Peyer's patch (tissue), 4 donors: Measurements from ENCODE around the gene SHB. TPM values are rescaled to one million over a fixed set of nuclear protein-coding genes. Genes with fewer than 3 reads are reported as not detected.

Experiments
- DNase-seq, 3 donors: peaks; one replicate each; pipeline ENCODE4 v3.0.0-alpha.2; 2017 to 2019
- H3K27ac ChIP-seq, 4 donors: fragments of 200-600 bp; sonication (generic); one replicate each; pipeline ENCODE4 v1.5.1; 2016 to 2019
- H3K27me3 ChIP-seq, 2 donors: fragments of 200-600 bp; sonication (generic); one replicate each; pipeline ENCODE4 v1.5.1; 2019
- H3K36me3 ChIP-seq, 3 donors: fragments of 200-600 bp; sonication (generic); one replicate each; pipeline ENCODE4 v1.5.1; 2016 to 2019
- H3K4me1 ChIP-seq, 4 donors: fragments of 200-600 bp; sonication (generic); one replicate each; pipeline ENCODE4 v1.5.1; 2016 to 2019
- H3K4me3 ChIP-seq, 4 donors: fragments of 200-600 bp; sonication (generic); 1 replicate in 3 of 4; 2 replicates in 1 of 4; pipeline ENCODE4 v1.5.1; 2016 to 2019; ENCODE audit warnings: mild to moderate bottlenecking in 1 of 4
- H3K9me3 ChIP-seq, 4 donors: fragments of 200-600 bp; sonication (generic); one replicate each; pipeline ENCODE4 v1.5.1; 2016 to 2019; ENCODE audit warnings: mild to moderate bottlenecking in 1 of 4
- POLR2A ChIP-seq, 2 donors: fragments of 450-650 bp; IDR thresholded peaks; one replicate each; pipeline ENCODE4 v1.5.1; 2017; ENCODE audit warnings: antibody characterized with exemption in 2 of 2, mild to moderate bottlenecking in 2 of 2, moderate library complexity in 2 of 2
- total RNA-seq, 4 donors: library from RNA; depleted of rRNA; stranded (reverse); fragments of >200 nt; gene quantifications; one replicate each; pipeline ENCODE4 v1.1.0, GENCODE V29; 2016
- TF ChIP-seq, protein P1 (sequence below), 6 experiments: fragments of 450-650 bp in 4 of 6; fragments of 200-600 bp in 2 of 6; sonication (generic) in 1 of 6; IDR thresholded peaks; one replicate each; pipeline ENCODE4 v1.5.1; 2017 to 2019; ENCODE audit warnings: antibody characterized with exemption in 6 of 6, mild to moderate bottlenecking in 3 of 6, moderate library complexity in 1 of 6

SHB gene
- total RNA-seq, 4 donors from 2014 or later, result 14.5 to 31.1 (median 25.6) TPM

DNA sequence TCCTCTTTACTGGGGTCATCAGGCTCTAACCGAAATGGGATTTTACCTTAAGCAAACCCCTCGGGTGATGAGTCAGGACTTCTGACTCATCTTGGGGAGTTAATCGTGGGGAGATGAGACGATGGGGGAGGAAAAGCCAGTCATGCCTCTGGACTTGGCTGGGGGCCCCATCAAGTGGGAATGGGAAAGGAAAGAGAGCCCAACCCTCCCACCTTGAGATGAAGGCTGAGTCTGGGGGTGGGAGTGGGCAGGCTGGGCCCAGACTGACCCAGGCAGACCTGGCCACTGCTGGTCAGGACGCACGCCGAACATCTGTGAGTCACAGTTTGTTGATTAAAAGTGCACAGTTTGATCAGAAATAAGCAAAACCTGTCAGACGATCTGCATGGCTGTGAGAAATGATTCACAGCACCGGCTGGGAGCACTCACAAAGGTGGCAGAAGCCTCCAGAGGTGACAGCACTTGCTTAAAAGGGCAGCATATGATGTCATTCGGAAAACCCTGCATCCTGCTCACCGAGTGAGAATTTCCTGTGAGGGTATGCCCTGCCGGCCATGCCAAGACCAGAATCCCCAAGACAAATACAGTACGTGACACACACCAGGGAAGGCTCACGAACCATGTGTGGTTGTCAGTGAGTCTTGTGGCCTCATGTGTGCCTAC lies 115.1 kb downstream of the SHB start:
- TF ChIP-seq, protein P1, sequence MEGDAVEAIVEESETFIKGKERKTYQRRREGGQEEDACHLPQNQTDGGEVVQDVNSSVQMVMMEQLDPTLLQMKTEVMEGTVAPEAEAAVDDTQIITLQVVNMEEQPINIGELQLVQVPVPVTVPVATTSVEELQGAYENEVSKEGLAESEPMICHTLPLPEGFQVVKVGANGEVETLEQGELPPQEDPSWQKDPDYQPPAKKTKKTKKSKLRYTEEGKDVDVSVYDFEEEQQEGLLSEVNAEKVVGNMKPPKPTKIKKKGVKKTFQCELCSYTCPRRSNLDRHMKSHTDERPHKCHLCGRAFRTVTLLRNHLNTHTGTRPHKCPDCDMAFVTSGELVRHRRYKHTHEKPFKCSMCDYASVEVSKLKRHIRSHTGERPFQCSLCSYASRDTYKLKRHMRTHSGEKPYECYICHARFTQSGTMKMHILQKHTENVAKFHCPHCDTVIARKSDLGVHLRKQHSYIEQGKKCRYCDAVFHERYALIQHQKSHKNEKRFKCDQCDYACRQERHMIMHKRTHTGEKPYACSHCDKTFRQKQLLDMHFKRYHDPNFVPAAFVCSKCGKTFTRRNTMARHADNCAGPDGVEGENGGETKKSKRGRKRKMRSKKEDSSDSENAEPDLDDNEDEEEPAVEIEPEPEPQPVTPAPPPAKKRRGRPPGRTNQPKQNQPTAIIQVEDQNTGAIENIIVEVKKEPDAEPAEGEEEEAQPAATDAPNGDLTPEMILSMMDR (IDR thresholded peaks at IDR 0.05), result no peak
- TF ChIP-seq POLR2A (IDR thresholded peaks at IDR 0.05), result no peak
- Histone ChIP-seq H3K9me3 (no peaks in the 10 kb centered on the region), H3K27ac (no peak overlapping the region), H3K27me3 (no peaks in the 10 kb centered on the region), H3K4me3 (no peak overlapping the region), H3K36me3 (peaks cover 0 to 29% (median 0%) of the 10 kb centered on the region in 3 donors), H3K4me1 (no peaks in the 10 kb centered on the region)
- no peak for DNase-seq

DNA sequence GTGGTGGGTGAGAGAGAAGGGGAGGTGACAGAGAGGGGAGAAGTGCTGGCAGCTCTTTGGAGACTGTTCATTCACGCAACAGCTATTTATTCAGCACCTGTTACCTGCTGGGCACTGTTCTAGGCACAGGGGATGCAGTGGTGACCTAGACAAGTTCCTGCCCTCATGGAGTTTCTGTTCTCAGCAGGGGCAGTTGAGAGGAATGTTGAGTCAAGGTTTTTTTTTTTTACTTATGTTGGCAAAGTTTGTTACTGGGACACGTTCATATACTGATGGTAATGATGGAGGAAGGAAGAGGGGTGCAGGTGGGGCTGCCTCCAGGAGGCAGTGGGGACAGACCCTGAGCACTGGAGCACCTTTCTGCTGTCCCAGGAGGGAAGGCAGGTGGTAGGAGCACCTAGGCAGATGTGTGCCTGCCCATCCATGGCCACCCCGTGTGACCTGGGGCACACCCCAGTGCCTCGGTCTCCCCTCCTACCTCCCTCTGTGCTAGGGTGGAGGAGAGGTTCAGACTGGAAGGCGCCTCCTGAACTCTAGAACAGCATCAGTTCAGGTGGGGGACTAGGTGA lies 115.7 kb downstream of the SHB start:
- Histone ChIP-seq H3K36me3 (peaks cover 0 to 35% (median 0%) of the 10 kb centered on the region in 3 donors), H3K9me3 (no peaks in the 10 kb centered on the region), H3K27ac (no peak overlapping the region), H3K27me3 (no peaks in the 10 kb centered on the region), H3K4me1 (no peaks in the 10 kb centered on the region), H3K4me3 (no peak overlapping the region)
- no peak for DNase-seq
- TF ChIP-seq, protein P1 (IDR thresholded peaks at IDR 0.05), result no peak
- no peak for TF ChIP-seq POLR2A (IDR thresholded peaks at IDR 0.05)

DNA sequence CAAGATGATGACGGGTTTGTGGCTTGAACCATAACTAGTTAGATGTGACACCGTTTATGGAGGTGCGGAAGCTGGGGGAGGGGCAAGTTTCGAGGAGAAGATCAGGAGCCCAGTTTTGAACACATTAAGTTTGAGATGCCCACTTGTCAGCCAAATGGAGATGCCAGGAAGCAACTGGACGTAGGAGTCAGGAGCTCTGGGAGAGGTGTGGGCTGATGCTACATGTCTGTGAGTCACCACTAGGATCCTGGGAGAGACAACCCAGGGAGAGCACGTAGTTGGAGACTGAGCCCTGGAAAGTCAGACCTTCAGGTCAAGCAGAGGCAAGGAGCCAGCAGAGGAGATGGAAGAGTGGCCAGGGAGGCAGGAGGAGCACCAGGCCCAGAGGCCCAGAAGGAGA lies 116.3 kb downstream of the SHB start:
- Histone ChIP-seq H3K4me3 (no peak overlapping the region), H3K27ac (no peak overlapping the region), H3K4me1 (no peaks in the 10 kb centered on the region), H3K9me3 (no peaks in the 10 kb centered on the region), H3K36me3 (peaks cover 0 to 41% (median 0%) of the 10 kb centered on the region in 3 donors), H3K27me3 (no peaks in the 10 kb centered on the region)
- no peak for TF ChIP-seq POLR2A (IDR thresholded peaks at IDR 0.05)
- TF ChIP-seq, protein P1 (IDR thresholded peaks at IDR 0.05), result no peak
- DNase-seq, result no peak

DNA sequence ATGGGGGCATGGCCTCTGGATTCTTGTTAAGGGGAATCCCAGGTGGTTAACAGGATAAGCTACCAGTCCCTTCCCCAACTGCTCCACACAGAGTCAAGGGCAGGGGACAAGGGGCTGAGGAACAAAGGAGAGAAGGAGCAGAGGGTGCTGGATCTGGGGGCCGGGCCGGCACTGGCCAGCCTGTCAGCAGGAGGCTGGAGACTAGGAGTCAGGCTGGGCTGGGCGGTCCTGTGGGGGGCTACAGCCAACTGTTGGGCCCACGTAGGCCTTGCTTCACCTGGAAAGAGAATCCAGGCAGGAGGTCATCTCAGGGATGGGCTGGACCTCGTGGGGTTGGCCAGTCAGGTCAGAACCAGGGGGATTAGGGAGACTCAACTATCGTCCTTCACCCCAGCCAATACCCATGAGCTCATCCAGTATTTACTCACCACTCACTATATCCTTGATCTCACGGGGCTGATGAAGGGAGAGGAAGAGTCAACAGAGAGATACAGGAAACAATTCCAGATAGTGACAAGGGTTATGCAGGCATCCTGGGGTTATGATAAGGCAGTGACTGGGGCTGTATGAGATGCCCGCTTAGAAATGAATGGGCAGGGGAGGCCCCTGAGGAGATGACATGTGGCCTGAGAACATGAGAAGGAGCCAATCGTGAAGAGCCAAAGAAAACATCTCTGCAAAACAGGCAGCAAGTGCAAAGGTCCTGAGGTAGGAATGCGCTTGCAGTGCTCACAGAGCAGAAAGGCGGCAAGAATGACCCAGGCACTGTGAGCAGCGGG lies 117.2 kb downstream of the SHB start:
- H3K36me3 ChIP-seq, result peaks cover 0 to 49% (median 0%) of the 10 kb centered on the region in 3 donors
- no peaks in the 10 kb centered on the region for H3K27me3 ChIP-seq
- H3K27ac ChIP-seq, result no peak overlapping the region
- no peak for DNase-seq
- no peak overlapping the region for H3K4me3 ChIP-seq
- TF ChIP-seq, protein P1 (IDR thresholded peaks at IDR 0.05), result no peak
- no peak for TF ChIP-seq POLR2A (IDR thresholded peaks at IDR 0.05)
- no peaks in the 10 kb centered on the region for H3K9me3 ChIP-seq
- H3K4me1 ChIP-seq, result no peaks in the 10 kb centered on the region

DNA sequence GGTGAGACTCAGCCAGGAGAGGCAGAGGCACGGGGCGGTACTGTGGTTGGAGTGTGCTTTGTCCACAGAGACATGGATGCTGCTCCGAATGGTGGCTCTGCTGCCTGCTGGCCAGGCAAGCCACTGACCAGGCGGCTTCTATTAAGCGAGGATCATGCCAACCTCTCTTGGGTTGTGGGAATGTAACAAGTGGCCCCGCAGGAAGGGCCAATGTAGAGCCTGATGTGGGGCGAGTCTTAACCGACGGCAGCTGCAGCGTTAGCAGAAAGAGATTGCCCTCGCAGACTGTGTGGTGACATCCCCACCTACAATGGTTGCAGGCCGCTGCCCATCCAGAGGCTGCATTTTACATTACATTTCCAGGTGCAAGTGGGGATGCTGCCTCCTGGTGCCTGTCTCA lies 118.5 kb downstream of the SHB start:
- no peak for DNase-seq
- Histone ChIP-seq H3K9me3 (no peaks in the 10 kb centered on the region), H3K36me3 (peaks cover 0 to 57% (median 0%) of the 10 kb centered on the region in 3 donors), H3K4me3 (no peak overlapping the region), H3K27ac (no peak overlapping the region), H3K27me3 (no peaks in the 10 kb centered on the region), H3K4me1 (no peaks in the 10 kb centered on the region)
- TF ChIP-seq, protein P1 (IDR thresholded peaks at IDR 0.05), result no peak
- TF ChIP-seq POLR2A (IDR thresholded peaks at IDR 0.05), result no peak
